Central memory CD4-positive, alpha-beta T cell (primary cell): ENCODE measurements around the gene NUMA1.

Source experiments
- DNase-seq: peaks from one replicate; pipeline ENCODE4 v3.0.0; 2022

The NUMA1 gene

DNA sequence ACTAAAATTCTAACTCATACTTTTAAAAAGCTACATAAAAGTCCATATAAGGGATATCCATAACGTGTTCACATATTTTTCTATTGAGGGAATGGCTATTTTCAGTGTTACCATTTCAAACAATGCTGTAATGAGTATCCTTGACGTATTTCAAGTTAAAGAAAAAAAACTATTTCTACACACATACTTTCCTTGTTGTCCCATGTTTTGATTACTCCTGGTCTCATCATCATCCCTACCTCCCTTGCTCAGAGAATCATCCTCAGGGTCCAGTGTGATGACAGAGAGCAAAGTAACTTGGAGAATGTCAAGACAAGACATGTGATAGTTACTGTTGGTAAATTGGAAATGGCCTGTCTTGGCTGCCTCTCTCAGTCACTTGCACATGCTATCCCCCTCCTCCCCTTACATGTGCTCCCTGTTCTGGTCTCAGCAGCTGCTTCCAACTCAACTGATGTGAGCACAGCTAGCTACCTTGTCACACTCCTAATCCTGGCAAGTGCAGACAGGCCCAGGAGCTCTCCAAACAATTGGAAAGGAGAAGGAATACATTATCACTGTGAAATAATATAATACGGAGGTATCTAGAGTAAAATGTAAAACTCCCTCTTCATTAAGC, 21.8 kb downstream of the NUMA1 start:
- DNase-seq, result no peak

DNA sequence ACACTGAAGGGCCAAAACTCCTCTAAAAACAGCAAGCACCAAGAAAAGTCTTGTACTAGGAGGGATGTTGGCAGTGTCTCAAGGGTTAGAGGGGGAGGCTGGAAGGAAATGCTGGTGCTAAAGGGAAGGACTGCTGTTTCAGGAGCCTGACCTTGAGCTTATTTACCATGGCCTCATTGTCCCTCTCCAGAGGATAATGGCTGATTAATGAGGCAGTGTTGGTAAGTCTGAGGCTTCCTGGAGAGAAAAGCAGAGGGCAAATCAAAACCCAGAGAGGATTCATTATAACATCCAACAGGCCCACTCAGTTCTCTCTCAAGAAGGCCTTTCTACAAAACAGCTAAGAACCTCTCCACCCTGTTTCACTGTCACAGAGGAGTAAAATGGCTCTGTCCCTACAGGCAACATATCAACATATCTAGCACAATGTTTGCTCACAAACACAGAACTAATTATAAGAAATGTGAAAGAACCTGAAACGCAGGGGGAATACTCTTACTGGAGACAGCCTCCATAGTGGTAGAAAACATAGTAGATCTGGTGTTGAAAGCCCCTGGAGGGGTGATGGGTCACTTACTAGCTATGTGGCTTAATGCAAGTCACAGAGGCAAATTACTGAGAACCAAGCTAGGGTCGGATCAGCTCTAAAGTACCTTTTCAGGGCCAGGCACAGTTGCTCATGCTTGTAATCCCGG, 31.4 kb downstream of the NUMA1 start:
- no peak for DNase-seq

DNA sequence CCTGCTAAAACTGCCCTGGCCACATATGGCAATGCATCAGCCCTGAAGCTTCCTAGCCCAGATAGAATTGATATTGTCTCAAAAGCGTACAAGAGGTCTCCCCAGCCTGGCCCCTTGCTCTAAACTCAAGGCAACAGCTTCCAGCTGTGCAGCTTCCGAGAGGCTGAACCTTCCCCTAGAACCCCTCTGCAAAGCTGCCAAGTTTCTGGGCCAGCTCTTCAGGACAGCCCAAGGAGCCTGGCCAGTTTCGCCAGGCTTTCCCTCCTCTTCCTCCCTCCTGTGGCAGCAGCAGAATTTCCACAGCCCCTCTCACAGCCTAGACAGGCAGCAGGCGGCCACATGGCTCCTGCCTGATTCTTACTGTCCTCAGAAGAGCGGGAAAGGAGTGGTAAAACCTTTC, 34.5 kb downstream of the NUMA1 start:
- no peak for DNase-seq

DNA sequence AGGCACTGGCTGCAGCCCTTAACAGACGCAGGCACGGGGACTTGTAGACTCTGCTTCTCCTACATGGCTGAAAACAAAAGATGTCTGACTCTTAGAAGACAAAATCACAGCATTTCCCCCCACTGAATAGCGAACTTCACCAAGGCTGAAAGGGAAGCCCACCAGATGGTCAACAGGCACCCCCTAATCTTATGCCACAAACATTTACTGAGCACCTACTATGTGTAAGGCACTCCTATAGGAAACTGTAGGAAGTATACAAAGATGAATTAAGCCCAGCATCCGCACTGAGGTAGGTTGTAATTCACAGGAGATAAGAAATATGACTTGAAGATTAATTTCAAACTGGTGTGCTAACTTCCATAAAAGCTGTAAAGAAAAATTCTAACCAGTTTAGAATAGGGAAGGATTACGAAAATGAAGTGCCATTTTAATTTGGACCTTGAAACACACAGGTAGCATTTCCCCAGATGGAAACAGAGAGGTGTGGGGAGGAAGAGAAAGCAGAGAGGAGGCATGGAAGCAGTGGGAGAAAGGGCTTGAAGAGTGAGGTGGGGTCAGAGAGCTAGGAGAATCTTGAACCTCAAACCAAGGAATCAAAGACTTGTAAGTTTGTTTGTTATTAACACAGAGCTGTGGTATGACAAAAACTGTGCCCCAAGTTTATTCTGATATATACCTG, 38.1 kb downstream of the NUMA1 start:
- DNase-seq, result no peak

DNA sequence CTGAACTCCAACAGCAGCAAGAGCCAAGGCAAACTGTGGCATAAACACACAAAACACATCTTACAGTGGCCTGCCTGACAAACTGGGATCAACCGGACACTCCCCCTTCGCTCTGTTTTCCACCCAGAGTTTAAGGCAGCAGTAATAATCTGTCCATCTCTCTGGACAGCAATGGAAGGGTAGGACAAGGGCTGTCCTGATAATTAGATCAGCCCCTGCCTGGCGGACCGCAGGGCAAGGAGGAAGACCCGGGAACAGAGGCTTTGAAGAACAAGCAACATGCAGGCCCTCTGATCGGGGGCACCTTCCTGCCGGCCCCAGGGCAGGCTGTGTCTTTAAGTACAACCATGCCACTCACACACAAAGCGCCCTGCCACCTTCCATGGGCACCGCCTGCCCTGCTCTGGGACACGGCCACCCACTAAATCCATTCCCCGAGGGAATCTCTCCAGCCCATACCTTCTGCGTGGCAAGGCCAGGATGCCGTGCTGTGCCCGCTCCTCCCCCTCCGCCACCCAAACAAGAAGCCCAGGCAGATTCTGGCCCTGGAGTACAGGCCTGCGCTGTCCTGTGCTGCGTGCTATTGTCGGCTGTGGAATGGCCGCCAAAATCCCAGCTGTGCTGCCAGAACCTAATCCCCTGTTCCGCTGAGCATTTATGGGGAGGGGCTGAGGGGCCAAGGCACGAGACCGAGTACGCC, 38.8 kb downstream of the NUMA1 start:
- peak; percentile 48 for DNase-seq

DNA sequence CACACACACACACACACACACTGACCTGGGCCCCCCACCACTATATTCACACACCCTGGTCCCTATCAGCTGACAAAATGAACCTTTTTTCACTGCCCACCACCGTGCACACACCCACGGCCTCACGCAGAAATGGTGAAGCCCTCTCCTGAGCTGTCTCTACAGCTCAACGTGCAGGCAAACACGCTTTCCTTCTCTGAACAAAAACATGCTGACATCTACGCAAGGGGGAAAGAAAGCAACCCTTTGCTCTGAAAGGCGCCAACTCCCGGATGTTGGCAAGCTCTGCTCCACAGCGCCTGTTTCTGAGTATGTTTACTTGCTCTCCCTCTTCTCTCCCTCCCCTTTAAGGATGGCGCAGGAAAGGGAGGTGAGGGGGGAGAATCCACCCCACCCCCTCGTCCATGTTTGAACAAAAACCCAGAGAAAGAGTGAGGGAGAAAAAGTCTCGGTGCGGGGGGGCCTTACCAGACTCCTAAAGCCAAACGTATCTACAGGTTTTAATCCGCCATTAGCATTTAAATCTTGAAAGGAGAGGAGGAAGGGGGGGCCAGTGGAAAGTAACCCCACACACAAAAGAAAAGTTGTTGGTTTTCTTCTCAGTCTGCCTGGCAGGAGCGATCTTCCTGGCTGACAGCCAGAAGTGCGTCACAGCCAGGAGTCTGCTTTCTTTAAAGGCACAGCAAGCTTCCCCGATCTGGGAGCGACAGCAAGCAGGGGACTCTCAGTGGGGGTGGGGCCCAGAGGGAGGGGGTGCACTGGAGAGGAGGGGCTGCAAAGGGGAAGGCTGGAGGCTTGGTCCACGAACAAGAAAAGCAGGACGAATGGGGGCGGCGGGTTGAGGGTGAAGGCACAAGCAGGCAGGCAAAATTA, 39.6 kb downstream of the NUMA1 start:
- peak; percentile 85 for DNase-seq

DNA sequence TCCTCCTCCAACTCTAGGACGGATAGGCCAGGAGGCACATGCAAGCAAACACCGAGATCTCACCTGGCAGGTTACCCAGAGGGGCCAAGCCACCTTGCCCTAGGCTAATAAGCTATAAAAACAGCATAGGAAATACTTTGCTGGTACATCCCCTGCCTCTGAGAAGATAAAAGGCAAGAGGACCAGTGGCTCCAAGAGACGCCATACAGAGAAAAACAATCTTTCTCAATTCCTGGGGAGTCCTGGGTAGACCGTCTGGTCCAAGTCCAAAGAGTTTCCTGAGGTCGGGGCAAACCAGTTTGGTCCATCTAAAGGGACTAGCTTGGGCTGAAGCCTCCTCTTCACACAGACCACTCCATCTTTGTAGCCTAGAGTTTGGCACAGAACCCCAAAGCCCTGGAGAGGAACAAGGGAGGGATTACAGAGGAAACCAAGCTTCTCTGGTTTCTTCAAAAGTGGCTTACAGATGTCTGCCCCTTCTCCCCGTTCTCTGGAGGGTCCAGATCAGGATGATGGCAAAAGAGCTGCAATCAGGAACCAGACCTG, 40.4 kb downstream of the NUMA1 start:
- no peak for DNase-seq

DNA sequence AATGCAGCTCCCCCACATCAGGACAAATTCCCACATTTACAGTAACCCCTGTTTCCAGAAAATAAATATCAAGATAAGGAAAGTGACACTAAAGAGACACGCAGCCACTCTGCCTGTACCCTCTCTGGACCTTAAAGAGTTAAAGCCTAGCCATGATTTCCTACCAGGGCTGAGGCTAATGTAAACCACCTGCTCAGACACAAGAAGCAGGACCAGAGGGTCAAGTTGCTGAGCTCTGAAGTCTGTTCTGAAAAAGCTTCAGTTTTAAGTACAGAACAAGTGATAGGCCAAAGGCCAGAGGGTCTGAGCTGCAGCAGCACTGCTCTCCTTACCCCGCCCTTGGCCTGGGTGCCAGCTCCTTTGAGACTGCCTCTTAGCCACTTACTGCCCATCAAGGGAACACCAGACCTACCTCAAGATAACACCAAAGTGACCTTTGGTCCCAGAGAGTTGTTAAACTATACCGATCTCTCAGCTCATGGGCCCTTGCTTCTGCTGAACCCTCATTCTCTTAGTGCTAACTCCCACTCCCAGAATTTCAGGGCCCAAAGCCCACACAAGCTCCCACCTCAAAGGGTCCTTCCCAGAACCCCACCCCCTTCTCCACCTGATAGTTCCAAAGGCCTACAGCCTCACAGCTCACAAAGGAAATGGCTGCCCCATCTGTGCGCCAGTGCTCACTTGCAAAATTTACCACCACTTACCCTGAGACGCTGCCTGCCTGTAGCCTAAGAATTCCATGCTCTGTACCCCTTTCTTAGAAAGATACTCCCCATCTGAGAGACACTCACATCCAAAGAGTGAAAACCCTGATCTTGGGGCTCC, 41.1 kb downstream of the NUMA1 start:
- no peak for DNase-seq

DNA sequence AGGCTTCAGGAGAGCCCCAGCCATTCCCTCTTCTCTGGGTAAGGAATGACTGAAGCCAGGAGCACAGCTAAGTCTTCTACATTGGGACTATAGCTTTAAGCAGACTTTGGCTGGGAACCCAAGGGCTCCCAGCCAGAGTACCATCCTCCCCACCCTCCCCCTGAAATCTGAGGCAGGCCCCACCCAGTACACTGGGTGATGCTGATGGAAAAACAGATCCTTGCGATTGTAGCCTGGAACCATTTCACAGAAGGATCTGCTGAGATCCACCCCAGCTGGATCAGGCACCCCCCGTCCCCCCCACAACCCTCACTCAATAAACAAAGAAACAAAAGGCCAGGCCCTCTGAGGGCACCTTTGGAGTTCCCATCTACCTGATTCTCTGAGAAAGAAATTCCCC, 41.9 kb downstream of the NUMA1 start:
- DNase-seq, result no peak

DNA sequence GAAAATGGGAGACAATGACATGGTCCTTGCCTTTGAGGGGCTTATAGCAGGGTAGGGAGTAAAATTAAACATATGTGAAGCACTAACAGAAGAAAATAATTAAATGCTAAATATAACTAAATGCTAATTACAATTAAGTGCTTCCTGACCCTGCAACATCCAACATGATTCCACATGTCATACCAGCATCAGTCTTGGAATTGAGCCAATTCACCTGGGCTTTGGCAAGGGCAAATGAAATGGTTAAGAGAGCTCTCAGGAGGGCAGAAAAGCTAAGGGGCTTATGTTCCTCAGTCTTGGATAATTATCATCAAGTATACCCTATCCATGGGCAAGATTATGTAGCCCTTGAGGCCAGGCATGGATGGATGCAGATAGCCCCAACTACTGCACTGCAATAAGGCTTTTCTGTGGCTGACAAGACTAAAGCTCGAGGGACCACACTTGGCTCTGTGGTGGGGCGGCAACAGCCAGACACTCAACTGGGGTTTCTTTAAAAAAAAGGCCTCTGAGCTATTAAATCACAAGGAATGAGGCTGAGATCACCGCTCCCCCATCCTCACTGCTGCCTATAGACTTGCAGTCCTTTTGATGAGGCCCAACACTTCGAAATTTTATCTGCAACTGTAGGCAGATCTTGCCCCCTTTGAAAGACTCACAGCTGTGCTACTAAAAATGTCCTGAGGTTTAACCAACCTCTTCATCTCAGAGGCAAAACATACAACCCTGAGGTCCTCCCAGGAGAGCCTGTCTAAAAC, 42.6 kb downstream of the NUMA1 start:
- DNase-seq, result no peak

DNA sequence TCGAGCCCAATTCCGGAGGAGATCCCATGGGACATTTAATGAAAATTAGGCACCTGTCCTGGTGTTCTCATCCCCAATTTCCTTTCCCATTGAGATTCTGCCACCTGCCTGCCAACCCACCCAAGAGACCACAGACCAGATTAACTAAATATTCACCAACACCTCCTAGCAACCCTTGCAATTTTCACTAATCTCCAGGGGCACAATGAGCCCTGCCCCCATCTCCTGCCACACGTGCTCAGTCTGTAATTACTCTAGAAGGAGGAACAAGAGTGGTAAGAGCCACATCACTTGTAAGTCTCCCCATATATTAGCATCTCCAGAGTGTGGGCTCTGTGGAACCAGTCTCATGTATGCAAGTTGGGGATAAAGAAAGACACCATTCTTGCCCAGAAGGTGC, 43.7 kb downstream of the NUMA1 start:
- no peak for DNase-seq

DNA sequence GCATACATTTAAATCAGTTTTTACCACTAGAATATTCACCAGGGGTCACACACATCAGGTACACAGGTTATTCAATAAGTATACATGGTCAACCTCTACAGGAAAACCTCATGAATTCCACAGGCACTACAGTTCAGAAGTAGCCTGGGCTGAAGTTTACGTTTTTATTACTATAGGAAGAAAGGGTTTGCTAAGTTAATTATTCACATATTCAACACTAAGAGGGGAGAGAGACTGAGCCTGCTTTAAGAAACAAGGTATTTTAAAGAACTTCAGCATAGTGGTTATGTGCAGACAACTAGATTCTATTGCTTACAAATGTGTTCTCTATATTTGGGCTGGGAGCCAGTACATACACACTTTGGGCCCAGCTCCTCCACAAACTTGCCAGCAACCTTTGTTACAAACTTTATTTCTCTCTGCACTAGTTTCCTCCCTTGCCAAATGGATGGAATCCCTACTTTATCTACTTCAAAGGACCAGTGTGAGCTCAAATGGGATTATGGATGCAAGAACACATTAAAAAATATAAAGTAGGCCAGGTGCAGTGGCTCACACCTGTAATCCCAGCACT, 49.8 kb downstream of the NUMA1 start:
- no peak for DNase-seq

DNA sequence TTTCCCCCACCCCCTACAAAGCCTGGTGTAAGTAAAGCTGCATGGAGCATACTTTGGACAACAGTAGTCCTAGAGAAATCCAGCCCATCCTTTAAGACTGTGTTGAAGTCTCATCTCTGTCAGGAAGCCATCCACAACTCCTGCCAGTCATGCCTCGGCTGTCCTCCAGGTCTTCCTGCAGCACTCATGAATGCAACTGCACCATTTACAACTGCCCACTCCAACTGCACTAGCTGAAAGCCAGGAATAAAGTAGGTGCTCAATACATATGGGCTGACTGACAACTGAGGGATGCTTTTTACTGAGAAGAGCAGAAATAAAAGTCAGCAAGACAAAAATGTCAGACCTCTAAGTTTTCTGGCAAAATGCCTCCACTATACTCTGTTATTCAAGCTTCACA, 54.3 kb downstream of the NUMA1 start:
- no peak for DNase-seq

DNA sequence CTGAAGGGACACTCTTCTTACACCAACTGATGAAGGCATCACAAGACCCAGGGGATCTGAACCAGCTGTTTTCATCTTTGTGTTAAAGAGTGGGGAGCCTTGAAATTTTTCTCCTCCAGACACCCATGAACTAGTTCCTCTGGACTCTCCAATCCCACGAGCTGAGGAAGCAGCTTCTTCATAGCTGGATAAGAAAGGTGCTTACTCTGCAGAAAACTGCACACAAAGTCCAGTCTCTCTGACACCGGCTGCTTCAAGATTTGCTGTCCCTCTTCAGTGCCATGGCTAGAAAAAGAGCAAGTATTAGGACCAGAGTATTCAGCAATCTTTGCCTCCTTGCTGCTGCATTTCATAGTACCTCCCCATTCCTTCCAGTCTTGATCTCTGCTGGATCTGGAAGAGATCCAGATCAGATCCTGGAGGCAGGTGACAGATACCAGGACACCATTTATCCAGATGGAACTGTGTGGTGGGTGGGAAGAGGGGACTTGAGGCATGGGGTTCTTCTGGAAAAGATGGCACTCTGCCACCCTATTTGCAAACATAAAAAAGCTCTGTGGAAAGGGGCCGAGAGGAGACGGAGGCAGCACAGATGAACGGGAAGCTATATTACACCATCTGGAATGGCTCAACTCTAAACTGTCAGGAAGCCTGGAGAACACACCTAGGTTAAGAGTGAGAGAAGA, 56.1 kb downstream of the NUMA1 start:
- DNase-seq, result no peak

DNA sequence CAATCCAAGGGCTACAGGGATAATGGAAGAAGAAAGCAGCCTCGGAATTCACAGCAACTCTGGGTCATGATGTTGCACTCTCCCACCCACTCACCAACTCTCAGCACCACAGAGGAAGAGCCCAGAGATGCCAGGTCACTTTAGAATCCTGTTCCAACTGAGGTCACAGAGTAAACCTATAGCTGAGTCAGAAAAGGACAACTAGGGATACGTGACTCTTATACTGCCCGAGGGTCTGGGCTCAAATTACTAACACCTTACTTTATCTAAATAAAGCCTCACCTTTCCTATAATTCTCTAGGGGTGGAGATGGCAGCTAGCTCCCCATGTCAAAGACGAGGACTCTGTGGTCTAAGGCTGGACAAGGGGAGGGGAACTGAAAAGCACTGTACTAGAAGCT, 57.0 kb downstream of the NUMA1 start:
- no peak for DNase-seq

DNA sequence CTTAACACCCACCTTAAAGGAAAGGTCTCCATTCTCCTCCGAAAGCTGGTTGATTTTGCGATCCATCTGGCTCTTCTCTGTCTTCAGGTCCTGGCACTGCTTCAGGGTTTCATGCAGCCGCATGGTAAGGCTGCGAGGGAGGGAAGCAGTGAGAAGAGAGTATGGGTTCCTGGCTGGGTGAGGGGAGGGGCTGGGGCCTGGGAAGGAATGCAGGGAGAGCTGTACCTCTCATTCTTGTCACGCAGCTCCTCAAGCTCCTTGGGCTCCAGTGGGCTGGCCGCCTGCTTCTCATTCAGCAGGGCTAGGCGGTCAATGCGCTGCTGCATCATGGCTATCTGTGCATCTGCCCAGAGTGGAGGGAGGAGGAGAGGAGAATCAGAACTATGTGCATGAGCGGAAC, 62.2 kb downstream of the NUMA1 start:
- no peak for DNase-seq

DNA sequence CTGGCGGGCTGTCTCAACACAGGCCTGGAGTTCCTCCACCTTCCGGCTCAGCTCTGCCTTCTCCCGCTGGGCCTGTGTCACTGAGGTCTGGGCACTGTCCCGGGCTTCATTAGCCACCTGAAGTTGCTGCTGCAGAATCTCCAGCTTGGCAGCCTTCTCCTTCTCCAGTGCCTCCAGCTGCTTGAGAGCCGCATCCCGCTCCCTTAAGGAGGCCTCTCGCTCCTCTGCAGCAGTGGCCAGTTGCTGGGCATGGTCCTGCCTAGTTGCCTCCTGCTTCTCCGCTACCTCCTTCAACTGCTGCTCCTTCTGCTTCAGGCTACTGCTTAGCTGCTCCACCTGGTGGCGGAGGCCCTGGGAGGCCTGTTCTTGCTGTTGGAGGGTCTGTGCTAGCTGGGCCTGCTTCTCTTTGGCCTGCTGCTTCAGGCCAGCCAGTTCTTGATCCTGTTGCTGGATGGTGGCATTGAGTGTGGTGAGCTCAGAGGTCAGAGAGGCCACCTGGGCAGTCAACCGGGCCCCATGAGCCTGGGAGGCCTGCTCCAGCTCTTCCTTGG, 64.8 kb downstream of the NUMA1 start:
- no peak for DNase-seq

DNA sequence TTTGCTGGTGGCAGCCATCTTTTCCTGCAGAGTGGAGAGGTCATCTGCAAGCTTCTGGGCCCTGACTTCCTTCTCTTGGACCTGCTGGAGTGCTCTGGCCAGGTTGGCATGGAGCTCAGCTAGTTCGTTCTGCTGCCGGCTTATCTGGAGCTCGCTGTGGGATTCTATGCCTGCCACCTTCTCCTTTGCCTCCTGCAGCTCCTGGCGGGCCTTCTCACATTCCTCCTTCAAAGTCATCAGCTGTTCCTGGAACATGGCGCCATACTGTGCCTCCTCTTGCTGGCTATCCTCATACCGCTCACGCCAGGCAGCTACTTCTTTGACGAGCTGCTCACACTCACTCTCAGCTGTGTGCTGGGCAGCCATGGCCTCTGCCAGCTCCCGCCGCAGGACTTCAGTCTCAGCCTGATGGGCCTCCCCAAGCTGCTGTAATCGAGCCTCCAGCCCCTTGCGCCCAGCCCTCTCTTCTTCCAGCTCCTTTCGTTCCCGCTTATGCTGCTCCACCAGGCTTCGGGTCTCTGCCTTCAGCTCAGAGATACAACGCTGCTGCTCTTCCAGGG, 65.5 kb downstream of the NUMA1 start:
- no peak for DNase-seq
